GM10847 (cell line): ENCODE data around the gene TMEM40.

Source experiments
- POLR2A ChIP-seq: IDR thresholded peaks from 2 replicates; pipeline ENCODE4 v1.6.1; 2011; ENCODE audit not compliant: insufficient read length; ENCODE audit errors: extremely low read depth

The TMEM40 gene

GRCh38 chr3:12785096-12785495 lies 26.0 kb upstream of the TMEM40 start:
- TF ChIP-seq POLR2A = no peak

DNA sequence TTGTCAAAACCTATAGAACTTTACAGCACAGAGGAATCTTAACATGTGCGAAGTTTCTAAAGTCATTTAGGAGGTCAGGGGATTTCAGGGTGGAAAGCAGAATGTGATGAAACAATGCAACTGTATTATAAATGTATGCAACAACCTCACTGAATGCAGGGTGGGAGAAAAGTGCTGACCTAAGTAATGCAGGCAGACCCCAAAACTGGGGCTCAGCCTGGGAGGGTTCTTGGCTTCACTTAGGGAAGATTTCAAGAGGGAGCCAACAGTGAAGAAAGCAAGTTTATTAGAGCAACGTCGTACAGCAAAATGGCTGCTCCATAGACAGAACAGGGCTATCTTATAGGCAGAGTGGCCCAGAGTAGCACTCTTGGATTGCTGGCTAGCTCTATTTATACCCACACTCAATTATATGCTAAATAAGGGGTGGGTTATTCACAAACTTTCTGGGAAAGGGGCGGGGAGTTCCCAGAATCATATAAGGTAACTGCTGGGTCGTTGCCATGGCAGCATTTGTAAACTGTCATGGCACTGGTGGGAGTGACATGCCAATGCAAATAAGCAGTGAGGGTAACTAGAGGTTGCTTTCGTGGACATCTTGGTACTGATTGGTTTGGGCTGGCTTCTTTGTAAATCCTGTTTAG lies 23.2 kb upstream of the TMEM40 start:
- no peak for TF ChIP-seq POLR2A

DNA sequence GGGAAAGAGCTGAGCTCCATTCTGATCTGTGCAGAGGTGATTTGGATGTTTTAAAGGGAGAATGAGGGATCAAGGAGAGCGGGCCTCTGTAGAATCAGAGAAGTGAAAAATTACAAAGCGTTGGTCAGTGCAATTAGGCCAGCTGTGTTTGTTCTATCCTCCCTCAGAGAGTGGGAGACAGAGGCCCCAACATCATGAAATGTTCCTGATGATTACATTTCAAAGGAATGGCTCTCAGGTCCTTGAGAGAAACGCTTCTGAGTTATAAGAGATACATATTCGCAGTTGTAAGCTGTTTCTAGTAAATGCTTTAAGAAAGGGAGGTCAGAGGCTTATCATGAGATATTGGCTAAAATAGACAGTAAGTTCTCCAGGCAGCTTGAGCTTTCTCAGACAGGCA lies 21.7 kb upstream of the TMEM40 start:
- no peak for TF ChIP-seq POLR2A

DNA sequence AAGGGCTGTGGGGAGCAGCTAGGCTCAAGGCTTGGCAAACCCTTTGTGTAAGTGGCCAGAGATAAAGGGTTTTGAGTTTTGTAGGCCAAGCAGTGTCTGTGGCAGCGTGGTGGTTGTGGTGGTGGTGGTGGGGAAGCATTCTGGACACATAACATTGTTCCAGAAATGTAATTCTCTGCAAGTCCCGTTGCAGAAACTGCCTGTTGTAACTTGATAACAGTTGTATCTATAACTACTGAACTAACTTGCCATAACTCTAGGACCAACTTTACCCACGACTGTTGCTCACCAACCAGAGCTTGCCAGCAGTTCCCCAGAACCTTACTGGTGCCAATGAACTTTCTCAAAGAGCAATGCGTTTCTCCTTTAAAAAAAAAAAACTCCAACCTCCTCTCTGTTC lies 18.1 kb upstream of the TMEM40 start:
- no peak for TF ChIP-seq POLR2A

GRCh38 chr3:12775226-12775625 lies 16.2 kb upstream of the TMEM40 start:
- TF ChIP-seq POLR2A = no peak

- no peak for TF ChIP-seq POLR2A
Measured at GRCh38 chr3:12774619-12775018, 15.6 kb upstream of the TMEM40 start.

GRCh38 chr3:12773710-12774086 lies 14.6 kb upstream of the TMEM40 start:
- TF ChIP-seq POLR2A = no peak

- TF ChIP-seq POLR2A = no peak
Measured at GRCh38 chr3:12773030-12773709, 14.1 kb upstream of the TMEM40 start.

DNA sequence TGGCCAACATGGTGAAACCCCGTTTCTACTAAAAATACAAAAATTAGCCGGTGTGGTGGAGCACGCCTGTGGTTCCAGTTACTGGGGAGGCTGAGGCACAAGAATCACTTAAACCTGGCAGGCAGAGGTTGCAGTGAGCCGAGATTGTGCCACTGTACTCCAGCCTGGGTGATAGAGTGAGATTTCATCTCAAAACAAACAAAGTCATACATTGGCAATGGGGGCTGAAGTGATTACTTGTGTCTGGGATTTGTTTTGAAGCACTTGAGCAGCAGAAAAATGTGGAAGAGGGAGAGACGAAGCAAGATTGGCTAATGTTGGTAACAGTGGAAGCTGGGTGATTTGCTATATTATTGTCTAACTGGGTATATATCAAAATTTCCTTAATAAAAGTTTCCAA lies 13.4 kb upstream of the TMEM40 start:
- no peak for TF ChIP-seq POLR2A

- TF ChIP-seq POLR2A = no peak
Measured at GRCh38 chr3:12771236-12771635, 12.2 kb upstream of the TMEM40 start.

DNA sequence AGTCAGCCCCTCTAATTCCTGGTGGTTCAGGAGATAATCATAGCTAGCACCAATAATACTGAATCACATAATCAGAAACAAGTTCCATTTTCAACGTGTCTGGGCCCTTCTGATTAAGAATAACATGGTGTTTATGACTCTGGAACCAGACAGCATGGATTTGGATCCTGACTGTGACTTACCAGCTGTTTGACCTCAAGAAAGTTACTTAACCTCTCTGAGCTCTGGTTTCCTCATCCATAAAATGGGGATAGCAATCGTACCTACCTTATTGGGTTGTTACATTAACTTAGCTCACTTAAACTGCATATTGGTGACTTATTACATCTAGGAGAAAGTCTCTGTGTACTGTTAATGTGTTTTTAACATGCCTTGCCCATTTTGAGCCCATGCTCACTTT lies 10.7 kb upstream of the TMEM40 start:
- no peak for TF ChIP-seq POLR2A

DNA sequence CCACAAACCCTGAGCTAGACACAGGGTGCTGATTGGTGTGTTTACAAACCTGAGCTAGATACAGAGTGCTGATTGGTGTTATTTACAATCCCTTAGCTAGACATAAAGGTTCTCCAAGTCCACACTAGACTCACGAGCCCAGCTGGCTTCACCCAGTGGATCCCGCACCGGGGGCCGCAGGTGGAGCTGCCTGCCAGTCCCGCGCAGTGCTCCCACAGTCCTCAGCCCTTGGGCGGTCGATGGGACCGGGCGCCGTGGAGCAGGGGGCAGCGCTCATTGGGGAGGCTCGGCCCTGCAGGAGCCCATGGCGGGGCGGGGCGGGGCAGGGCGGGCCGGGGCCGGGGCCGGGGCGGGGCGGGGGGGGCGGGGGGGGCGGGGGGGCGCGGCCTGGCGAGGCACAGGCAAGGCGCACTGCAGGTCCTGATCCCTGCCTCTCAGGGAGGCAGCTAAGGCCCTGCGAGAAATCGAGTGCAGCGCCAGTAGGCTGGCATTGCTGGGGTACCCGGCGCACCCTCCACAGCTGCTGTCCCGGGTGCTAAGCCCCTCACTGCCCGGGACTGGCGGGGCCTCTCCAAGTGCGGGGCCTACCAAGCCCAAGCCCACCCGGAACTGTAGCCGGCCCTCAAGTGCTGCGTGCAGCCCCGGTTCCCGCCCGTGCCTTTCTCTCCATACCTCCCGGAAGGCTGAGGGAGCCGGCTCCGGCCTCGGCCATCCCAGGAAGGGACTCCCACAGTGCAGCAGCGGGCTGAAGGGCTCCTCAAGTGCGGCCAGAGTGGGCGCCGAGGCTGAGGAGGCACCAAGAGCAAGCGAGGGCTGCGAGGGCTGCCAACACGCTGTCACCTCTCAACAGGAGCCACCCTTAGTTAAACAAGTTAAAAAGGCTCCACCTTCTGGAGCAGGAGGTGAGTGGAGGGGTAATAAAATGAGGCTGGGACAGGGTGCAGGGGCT lies 9.8 kb upstream of the TMEM40 start:
- TF ChIP-seq POLR2A = no peak

GRCh38 chr3:12766541-12766940 lies 7.5 kb upstream of the TMEM40 start:
- no peak for TF ChIP-seq POLR2A

DNA sequence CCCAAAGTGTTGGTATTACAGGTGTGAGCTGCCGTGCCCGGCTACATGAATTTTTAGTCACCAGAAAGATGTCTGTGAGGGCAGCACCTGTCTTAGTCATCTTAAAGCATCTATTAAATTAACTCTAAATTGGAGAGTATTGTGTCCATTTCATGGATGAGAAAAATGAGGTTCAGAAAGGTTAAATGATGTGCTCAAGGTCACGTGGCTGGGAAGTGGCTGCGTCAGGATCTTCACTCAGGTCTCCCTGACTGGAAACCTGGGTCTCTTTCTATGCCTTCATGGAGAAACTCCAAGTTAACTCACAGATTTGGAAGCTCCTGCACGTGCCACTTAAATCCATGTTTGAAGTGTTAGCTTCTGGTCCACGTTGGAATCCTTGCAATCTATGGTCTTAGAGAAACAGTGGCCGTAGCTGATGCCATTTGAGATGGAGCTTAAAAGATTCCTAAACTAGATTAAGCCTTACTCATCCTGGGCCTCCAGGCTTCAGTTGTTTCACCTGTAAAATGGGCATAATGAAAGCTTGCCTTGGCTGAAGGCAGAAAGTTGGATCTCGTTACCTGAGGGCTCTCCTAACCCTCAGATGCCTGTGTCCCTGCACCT lies 5.2 kb upstream of the TMEM40 start:
- TF ChIP-seq POLR2A = no peak
